Measurements from ENCODE around the gene LDB3. TPM values are rescaled to one million over a fixed set of nuclear protein-coding genes. Genes with fewer than 3 reads are reported as not detected.
A peak's percentile ranks its signal among the peaks of the same experiment; 100 is the strongest.

LDB3 gene
- total and polyA plus RNA-seq, 9 of the 15 experiments (the other 6 are each of a cell fraction or from before 2014, with no cell fraction given): 0.03 TPM; not detected in 8

GRCh38 chr10:86755740-86756510 lies 87.6 kb downstream of the LDB3 start (continued):
- TF ChIP-seq, protein P1, sequence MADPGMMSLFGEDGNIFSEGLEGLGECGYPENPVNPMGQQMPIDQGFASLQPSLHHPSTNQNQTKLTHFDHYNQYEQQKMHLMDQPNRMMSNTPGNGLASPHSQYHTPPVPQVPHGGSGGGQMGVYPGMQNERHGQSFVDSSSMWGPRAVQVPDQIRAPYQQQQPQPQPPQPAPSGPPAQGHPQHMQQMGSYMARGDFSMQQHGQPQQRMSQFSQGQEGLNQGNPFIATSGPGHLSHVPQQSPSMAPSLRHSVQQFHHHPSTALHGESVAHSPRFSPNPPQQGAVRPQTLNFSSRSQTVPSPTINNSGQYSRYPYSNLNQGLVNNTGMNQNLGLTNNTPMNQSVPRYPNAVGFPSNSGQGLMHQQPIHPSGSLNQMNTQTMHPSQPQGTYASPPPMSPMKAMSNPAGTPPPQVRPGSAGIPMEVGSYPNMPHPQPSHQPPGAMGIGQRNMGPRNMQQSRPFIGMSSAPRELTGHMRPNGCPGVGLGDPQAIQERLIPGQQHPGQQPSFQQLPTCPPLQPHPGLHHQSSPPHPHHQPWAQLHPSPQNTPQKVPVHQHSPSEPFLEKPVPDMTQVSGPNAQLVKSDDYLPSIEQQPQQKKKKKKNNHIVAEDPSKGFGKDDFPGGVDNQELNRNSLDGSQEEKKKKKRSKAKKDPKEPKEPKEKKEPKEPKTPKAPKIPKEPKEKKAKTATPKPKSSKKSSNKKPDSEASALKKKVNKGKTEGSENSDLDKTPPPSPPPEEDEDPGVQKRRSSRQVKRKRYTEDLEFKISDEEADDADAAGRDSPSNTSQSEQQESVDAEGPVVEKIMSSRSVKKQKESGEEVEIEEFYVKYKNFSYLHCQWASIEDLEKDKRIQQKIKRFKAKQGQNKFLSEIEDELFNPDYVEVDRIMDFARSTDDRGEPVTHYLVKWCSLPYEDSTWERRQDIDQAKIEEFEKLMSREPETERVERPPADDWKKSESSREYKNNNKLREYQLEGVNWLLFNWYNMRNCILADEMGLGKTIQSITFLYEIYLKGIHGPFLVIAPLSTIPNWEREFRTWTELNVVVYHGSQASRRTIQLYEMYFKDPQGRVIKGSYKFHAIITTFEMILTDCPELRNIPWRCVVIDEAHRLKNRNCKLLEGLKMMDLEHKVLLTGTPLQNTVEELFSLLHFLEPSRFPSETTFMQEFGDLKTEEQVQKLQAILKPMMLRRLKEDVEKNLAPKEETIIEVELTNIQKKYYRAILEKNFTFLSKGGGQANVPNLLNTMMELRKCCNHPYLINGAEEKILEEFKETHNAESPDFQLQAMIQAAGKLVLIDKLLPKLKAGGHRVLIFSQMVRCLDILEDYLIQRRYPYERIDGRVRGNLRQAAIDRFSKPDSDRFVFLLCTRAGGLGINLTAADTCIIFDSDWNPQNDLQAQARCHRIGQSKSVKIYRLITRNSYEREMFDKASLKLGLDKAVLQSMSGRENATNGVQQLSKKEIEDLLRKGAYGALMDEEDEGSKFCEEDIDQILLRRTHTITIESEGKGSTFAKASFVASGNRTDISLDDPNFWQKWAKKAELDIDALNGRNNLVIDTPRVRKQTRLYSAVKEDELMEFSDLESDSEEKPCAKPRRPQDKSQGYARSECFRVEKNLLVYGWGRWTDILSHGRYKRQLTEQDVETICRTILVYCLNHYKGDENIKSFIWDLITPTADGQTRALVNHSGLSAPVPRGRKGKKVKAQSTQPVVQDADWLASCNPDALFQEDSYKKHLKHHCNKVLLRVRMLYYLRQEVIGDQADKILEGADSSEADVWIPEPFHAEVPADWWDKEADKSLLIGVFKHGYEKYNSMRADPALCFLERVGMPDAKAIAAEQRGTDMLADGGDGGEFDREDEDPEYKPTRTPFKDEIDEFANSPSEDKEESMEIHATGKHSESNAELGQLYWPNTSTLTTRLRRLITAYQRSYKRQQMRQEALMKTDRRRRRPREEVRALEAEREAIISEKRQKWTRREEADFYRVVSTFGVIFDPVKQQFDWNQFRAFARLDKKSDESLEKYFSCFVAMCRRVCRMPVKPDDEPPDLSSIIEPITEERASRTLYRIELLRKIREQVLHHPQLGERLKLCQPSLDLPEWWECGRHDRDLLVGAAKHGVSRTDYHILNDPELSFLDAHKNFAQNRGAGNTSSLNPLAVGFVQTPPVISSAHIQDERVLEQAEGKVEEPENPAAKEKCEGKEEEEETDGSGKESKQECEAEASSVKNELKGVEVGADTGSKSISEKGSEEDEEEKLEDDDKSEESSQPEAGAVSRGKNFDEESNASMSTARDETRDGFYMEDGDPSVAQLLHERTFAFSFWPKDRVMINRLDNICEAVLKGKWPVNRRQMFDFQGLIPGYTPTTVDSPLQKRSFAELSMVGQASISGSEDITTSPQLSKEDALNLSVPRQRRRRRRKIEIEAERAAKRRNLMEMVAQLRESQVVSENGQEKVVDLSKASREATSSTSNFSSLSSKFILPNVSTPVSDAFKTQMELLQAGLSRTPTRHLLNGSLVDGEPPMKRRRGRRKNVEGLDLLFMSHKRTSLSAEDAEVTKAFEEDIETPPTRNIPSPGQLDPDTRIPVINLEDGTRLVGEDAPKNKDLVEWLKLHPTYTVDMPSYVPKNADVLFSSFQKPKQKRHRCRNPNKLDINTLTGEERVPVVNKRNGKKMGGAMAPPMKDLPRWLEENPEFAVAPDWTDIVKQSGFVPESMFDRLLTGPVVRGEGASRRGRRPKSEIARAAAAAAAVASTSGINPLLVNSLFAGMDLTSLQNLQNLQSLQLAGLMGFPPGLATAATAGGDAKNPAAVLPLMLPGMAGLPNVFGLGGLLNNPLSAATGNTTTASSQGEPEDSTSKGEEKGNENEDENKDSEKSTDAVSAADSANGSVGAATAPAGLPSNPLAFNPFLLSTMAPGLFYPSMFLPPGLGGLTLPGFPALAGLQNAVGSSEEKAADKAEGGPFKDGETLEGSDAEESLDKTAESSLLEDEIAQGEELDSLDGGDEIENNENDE (IDR thresholded peaks at IDR 0.05; ENCODE audit: low read depth, low read length): no peak
- TF ChIP-seq, protein P2, sequence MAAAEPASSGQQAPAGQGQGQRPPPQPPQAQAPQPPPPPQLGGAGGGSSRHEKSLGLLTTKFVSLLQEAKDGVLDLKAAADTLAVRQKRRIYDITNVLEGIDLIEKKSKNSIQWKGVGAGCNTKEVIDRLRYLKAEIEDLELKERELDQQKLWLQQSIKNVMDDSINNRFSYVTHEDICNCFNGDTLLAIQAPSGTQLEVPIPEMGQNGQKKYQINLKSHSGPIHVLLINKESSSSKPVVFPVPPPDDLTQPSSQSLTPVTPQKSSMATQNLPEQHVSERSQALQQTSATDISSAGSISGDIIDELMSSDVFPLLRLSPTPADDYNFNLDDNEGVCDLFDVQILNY (CRISPR knock-in tag; IDR thresholded peaks at IDR 0.05): no peak
- TF ChIP-seq CHD4 (IDR thresholded peaks at IDR 0.05; ENCODE audit: insufficient read depth, insufficient replicate concordance, low read depth, low read length, poor library complexity, severe bottlenecking): no peak
- TF ChIP-seq KAT2B (IDR thresholded peaks at IDR 0.05; ENCODE audit: low read depth, low read length): no peak
- TF ChIP-seq NFXL1 (CRISPR knock-in tag; IDR thresholded peaks at IDR 0.05): no peak
- TF ChIP-seq GABPB1 (CRISPR knock-in tag; IDR thresholded peaks at IDR 0.05): peak; percentile 55; the same call in 1 of the 2 replicates
- TF ChIP-seq, protein P3, sequence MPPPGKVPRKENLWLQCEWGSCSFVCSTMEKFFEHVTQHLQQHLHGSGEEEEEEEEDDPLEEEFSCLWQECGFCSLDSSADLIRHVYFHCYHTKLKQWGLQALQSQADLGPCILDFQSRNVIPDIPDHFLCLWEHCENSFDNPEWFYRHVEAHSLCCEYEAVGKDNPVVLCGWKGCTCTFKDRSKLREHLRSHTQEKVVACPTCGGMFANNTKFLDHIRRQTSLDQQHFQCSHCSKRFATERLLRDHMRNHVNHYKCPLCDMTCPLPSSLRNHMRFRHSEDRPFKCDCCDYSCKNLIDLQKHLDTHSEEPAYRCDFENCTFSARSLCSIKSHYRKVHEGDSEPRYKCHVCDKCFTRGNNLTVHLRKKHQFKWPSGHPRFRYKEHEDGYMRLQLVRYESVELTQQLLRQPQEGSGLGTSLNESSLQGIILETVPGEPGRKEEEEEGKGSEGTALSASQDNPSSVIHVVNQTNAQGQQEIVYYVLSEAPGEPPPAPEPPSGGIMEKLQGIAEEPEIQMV (tag; conservative IDR thresholded peaks at IDR 0.05; ENCODE audit: low read depth): no peak
- TF ChIP-seq ADNP (tag; IDR thresholded peaks at IDR 0.05): no peak
- no peak for TF ChIP-seq HLTF (IDR thresholded peaks at IDR 0.05)
- TF ChIP-seq ATF1 (CRISPR knock-in tag; IDR thresholded peaks at IDR 0.05): no peak
- peak; percentile 64 for TF ChIP-seq ATF1 (tag; IDR thresholded peaks at IDR 0.05)
- no peak for TF ChIP-seq RBM14 (IDR thresholded peaks at IDR 0.05; ENCODE audit: borderline replicate concordance, insufficient read depth, low read depth, low read length)
- TF ChIP-seq ZNF436 (CRISPR knock-in tag; IDR thresholded peaks at IDR 0.05): no peak
- no peak for TF ChIP-seq HDAC8 (tag; IDR thresholded peaks at IDR 0.05)
